NOMO-1 treated with dmso at 0.1 percent for 144 hours (cell line): ENCODE results near the gene CSK.
"Not testable (repeated sequence)": the region's sequence is repeated elsewhere in the genome, so short reads cannot be mapped to it uniquely, and the experiment has no call there.

ENCODE experiments used
- DNase-seq: peaks from one replicate; lab custom pipeline; 2025; ENCODE audit not compliant: unreplicated experiment; lab: John Stamatoyannopoulos, UW

CSK gene

GRCh38 chr15:74770211-74770903, 11.5 kb upstream of the CSK start:
- no peak for DNase-seq

- no peak for DNase-seq
These were observed 8.6 kb upstream of the CSK start for GRCh38 chr15:74773329-74773728.

- no peak for DNase-seq
These were observed 8.1 kb upstream of the CSK start for GRCh38 chr15:74773731-74774252.

GRCh38 chr15:74775132-74775562, 6.7 kb upstream of the CSK start:
- no peak for DNase-seq

GRCh38 chr15:74775894-74776293, 6.0 kb upstream of the CSK start:
- no peak for DNase-seq

GRCh38 chr15:74776821-74777768, 4.8 kb upstream of the CSK start:
- peak; percentile 88 for DNase-seq

- no peak for DNase-seq
These were observed 3.9 kb upstream of the CSK start for GRCh38 chr15:74777769-74778598.

GRCh38 chr15:74778599-74778970, 3.3 kb upstream of the CSK start:
- no peak for DNase-seq

- DNase-seq, result no peak
These were observed 2.7 kb upstream of the CSK start for GRCh38 chr15:74779162-74779648.

GRCh38 chr15:74780523-74781430, 1.1 kb upstream of the CSK start:
- peak; percentile 89 for DNase-seq

- DNase-seq, result peak; percentile 37
These were observed 585 bp downstream of the CSK start for GRCh38 chr15:74782259-74783071.

GRCh38 chr15:74783072-74783807, 1.4 kb downstream of the CSK start:
- DNase-seq, result peak; percentile 70

- DNase-seq, result no peak
These were observed 1.9 kb downstream of the CSK start for GRCh38 chr15:74783808-74784175.

GRCh38 chr15:74784426-74785193, 2.7 kb downstream of the CSK start:
- DNase-seq, result no peak

- no peak for DNase-seq
These were observed 3.5 kb downstream of the CSK start for GRCh38 chr15:74785194-74786032.

- DNase-seq, result not testable (repeated sequence)
These were observed 4.2 kb downstream of the CSK start for GRCh38 chr15:74786081-74786480.
